Endodermal cell (in vitro differentiated cells): ENCODE results near the gene PPP2R2C. TPM values are rescaled to one million over a fixed set of nuclear protein-coding genes. Genes with fewer than 3 reads are reported as not detected.

Experiments
- DNase-seq: peaks from one replicate; pipeline ENCODE4 v3.0.0-alpha.2; 2017
- H3K27ac ChIP-seq: 2 replicates; pipeline ENCODE4 v1.5.1; 2013; ENCODE audit warnings: mild to moderate bottlenecking, low read depth, low read length, moderate library complexity
- H3K27me3 ChIP-seq: 2 replicates; pipeline ENCODE4 v1.6.1; 2013; ENCODE audit warnings: mild to moderate bottlenecking, low read length, moderate library complexity; ENCODE audit not compliant: insufficient read depth, control insufficient read depth, poor library complexity, severe bottlenecking
- H3K36me3 ChIP-seq: 2 replicates; pipeline ENCODE4 v1.7.0; 2013; ENCODE audit warnings: mild to moderate bottlenecking, low read length, moderate library complexity; ENCODE audit not compliant: control insufficient read depth, insufficient read depth
- H3K4me1 ChIP-seq: one replicate; pipeline ENCODE4 v1.7.0; 2013; ENCODE audit warnings: low read length; ENCODE audit not compliant: control insufficient read depth, insufficient read depth
- H3K4me3 ChIP-seq: 2 replicates; pipeline ENCODE4 v1.5.1; 2013; ENCODE audit warnings: mild to moderate bottlenecking, low read length, moderate library complexity
- H3K9ac ChIP-seq: 2 replicates; pipeline ENCODE4 v1.6.1; 2013; ENCODE audit warnings: mild to moderate bottlenecking, low read length, moderate library complexity; ENCODE audit not compliant: poor library complexity, severe bottlenecking; ENCODE audit errors: extremely low read depth
- H3K9me3 ChIP-seq: 2 replicates; pipeline ENCODE4 v1.6.1; 2013; ENCODE audit warnings: mild to moderate bottlenecking, low read length, moderate library complexity; ENCODE audit not compliant: control insufficient read depth
- H3K27ac Mint-ChIP-seq: 2 replicates; pipeline ENCODE4 v1.8.0; 2020; ENCODE audit warnings: mixed read lengths
- H3K27me3 Mint-ChIP-seq: 2 replicates; pipeline ENCODE4 v1.8.0; 2021; ENCODE audit warnings: mild to moderate bottlenecking, mixed read lengths; ENCODE audit not compliant: insufficient read depth
- H3K36me3 Mint-ChIP-seq: 2 replicates; pipeline ENCODE4 v1.8.0; 2020; ENCODE audit warnings: low read depth, mixed read lengths
- H3K4me1 Mint-ChIP-seq: 2 replicates; pipeline ENCODE4 v1.8.0; 2020; ENCODE audit warnings: mixed read lengths
- H3K4me3 Mint-ChIP-seq: 2 replicates; pipeline ENCODE4 v1.8.0; 2020; ENCODE audit warnings: mild to moderate bottlenecking, moderate library complexity, mixed read lengths
- H3K9me3 Mint-ChIP-seq: 2 replicates; pipeline ENCODE4 v1.8.0; 2020; ENCODE audit warnings: mild to moderate bottlenecking, mixed read lengths
- WGBS, 2 experiments: methylation state at CpG; one replicate each; pipeline versions ENCODE4 v1.1.5 to v1.1.7; 2013; ENCODE audit warnings: missing lambda C conversion rate in 2 of 2, mixed read lengths in 1 of 2; ENCODE audit not compliant: insufficient coverage in 1 of 2, insufficient read length in 1 of 2; 5-methylcytosine and 5-hydroxymethylcytosine counted together
- total RNA-seq, 2 donors: library from RNA; stranded (reverse); fragmentation: NEBNext Ultra II Directional in 1 of 2; extraction: Animal tissue kit (Norgen Biotek cat#: 25700) in 1 of 2; gene quantifications; 2 replicates in 1 of 2; 3 replicates in 1 of 2; pipeline ENCODE4 v1.2.1, GENCODE V29; 2021
- TF ChIP-seq, protein P1 (sequence below): fragments of 200-600 bp; sonication (generic); conservative IDR thresholded peaks from 2 replicates; pipeline ENCODE4 v1.5.0; 2021; ENCODE audit warnings: antibody characterized with exemption, mild to moderate bottlenecking

Gene PPP2R2C
- total RNA-seq, 2 donors from 2014 or later = 4.4 to 19.2 TPM

DNA sequence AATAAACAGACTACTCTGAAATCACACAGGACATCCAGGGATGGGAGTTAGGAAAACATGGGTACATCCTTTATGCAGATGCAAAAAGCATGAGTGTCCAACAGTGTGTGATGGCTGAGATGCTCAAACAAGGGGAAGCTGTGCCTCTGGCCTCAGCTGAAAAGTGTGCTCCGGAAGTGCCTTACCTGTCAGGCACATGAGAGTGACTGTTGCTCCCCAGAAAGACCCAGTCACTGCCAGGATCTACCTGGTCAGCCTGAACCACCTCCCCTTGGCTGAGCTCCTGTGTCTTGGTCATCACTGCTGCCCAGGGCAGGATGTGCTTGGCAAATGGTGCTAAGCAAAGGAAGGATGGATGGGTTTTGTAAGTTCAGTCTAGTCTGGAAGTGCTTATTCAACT lies 4.0 kb downstream of the PPP2R2C start:
- H3K36me3 ChIP-seq = no peaks in the 10 kb centered on the region
- Mint-ChIP-seq H3K4me3 (no peak overlapping the region), H3K27me3 (peaks cover 47% of the 10 kb centered on the region), H3K9me3 (no peaks in the 10 kb centered on the region), H3K4me1 (peaks cover 7% of the 10 kb centered on the region), H3K27ac (no peak overlapping the region), H3K36me3 (no peaks in the 10 kb centered on the region)
- WGBS, 2 experiments = 86 to 90% methylated on average over 1 of the region's 1 CpG
- TF ChIP-seq, protein P1, sequence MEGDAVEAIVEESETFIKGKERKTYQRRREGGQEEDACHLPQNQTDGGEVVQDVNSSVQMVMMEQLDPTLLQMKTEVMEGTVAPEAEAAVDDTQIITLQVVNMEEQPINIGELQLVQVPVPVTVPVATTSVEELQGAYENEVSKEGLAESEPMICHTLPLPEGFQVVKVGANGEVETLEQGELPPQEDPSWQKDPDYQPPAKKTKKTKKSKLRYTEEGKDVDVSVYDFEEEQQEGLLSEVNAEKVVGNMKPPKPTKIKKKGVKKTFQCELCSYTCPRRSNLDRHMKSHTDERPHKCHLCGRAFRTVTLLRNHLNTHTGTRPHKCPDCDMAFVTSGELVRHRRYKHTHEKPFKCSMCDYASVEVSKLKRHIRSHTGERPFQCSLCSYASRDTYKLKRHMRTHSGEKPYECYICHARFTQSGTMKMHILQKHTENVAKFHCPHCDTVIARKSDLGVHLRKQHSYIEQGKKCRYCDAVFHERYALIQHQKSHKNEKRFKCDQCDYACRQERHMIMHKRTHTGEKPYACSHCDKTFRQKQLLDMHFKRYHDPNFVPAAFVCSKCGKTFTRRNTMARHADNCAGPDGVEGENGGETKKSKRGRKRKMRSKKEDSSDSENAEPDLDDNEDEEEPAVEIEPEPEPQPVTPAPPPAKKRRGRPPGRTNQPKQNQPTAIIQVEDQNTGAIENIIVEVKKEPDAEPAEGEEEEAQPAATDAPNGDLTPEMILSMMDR = no peak
- no peaks in the 10 kb centered on the region for H3K9me3 ChIP-seq
- H3K27me3 ChIP-seq = peaks cover 41% of the 10 kb centered on the region
- DNase-seq = peak; percentile 24
- H3K27ac ChIP-seq = no peak overlapping the region
- H3K4me1 ChIP-seq = peaks cover under 1% of the 10 kb centered on the region
- no peak overlapping the region for H3K9ac ChIP-seq
- no peak overlapping the region for H3K4me3 ChIP-seq

DNA sequence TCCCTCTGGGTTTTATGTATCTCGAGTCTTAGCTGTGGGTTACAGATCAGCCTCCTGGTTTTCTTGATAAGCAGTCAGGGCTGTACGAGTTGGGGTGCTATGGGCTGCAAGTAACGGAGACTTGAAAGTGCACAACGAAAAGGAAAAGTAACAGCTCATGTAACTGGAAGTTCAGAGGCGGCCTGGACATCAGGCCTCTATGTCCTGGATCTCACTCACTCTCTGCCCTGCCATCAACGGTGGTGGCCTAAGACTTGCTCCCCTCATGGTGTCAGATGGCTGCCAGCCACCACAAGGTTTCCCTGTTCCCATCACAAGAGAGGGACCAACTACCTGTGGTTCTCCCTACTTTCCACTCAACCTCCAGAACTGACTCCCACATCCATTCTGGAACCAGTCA lies 4.8 kb downstream of the PPP2R2C start:
- peaks cover 33% of the 10 kb centered on the region for H3K27me3 ChIP-seq
- peak; percentile 22 for DNase-seq
- no peak overlapping the region for H3K9ac ChIP-seq

DNA sequence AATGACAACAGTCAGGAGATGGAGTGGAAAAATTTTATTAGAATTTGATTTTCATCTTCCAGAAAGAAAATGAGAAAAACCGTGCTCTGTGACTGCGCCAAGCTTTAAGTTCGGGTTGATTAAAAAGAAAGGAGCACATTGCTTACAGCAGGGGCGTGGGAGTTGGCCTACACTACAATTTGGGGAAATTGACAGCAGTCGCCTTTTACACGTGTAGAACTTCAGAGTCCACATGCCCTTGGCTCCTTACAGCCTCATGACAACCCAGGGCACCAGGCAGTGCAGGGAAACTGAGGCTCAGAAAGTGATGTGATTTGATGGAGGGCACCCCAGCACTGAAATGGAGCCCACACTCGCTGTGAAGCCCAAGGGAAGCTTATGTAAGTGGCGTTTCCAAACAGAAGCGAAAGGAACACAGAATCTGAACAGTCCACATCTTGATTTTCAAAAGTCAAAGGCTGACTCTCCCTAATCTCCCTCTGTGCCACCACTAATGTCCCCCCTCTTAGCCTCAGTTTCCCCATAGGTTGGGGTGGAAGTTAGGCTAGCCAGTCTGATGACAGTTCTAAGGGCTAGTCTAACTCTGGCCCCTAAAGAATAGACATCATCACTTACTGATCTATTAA lies 5.5 kb downstream of the PPP2R2C start:
- 89 to 99% methylated on average over 8 to 9 of the region's 9 CpGs for WGBS, 2 experiments
- H3K9ac ChIP-seq = no peak overlapping the region
- H3K4me3 ChIP-seq = no peak overlapping the region
- no peaks in the 10 kb centered on the region for H3K9me3 ChIP-seq
- H3K27ac ChIP-seq = no peak overlapping the region
- Mint-ChIP-seq H3K4me1 (peaks cover 5% of the 10 kb centered on the region), H3K27ac (no peak overlapping the region), H3K36me3 (no peaks in the 10 kb centered on the region), H3K4me3 (no peak overlapping the region), H3K27me3 (peaks cover 38% of the 10 kb centered on the region), H3K9me3 (no peaks in the 10 kb centered on the region)
- no peaks in the 10 kb centered on the region for H3K36me3 ChIP-seq
- DNase-seq = peak; percentile 17
- H3K4me1 ChIP-seq = peaks cover 5% of the 10 kb centered on the region
- H3K27me3 ChIP-seq = peaks cover 32% of the 10 kb centered on the region
- TF ChIP-seq, protein P1 = no peak

More for the DNA sequence above, 4.8 kb downstream of the PPP2R2C start:
- no peaks in the 10 kb centered on the region for H3K9me3 Mint-ChIP-seq
- H3K27ac Mint-ChIP-seq = no peak overlapping the region
- 82 to 93% methylated on average over 6 of the region's 6 CpGs for WGBS, 2 experiments
- no peaks in the 10 kb centered on the region for H3K36me3 ChIP-seq
- peaks cover 39% of the 10 kb centered on the region for H3K27me3 Mint-ChIP-seq
- no peak overlapping the region for H3K4me3 ChIP-seq
- H3K9me3 ChIP-seq = no peaks in the 10 kb centered on the region
- H3K4me1 Mint-ChIP-seq = peaks cover 5% of the 10 kb centered on the region
- H3K36me3 Mint-ChIP-seq = no peaks in the 10 kb centered on the region
- H3K4me3 Mint-ChIP-seq = no peak overlapping the region
- no peak overlapping the region for H3K27ac ChIP-seq
- H3K4me1 ChIP-seq = peaks cover 5% of the 10 kb centered on the region
- TF ChIP-seq, protein P1 = no peak
